Caco-2 (cell line): ENCODE data around the gene SLC9A6. TPM values are rescaled to one million over a fixed set of nuclear protein-coding genes. Genes with fewer than 3 reads are reported as not detected.

Source experiments
- BruUV-seq: library from RNA; stranded (reverse); fragments of 400-500 nt; replicated peaks from 2 replicates; lab custom pipeline; 2021; lab: Mats Ljungman, UMichigan
- CTCF ChIA-PET: fragments of 300-600 bp; sonication (Branson Sonifier 250); formaldehyde crosslinking; loops from one replicate; lab custom pipeline; 2022; ENCODE audit warnings: antibody characterized with exemption; lab: Charles Lee
- POLR2A ChIA-PET: fragments of 300-600 bp; sonication (Branson Sonifier 250); formaldehyde crosslinking; loops from one replicate; lab custom pipeline; 2022; ENCODE audit warnings: antibody characterized with exemption; lab: Charles Lee
- DNase-seq, 2 experiments: peaks; one replicate each; pipeline versions ENCODE4 v3.0.0 to v3.0.0-alpha.2; 2020 to 2022
- H3K27me3 ChIP-seq: replicated peaks from 2 replicates; pipeline ENCODE4 v1.6.0; 2011; ENCODE audit warnings: low read length; ENCODE audit not compliant: control insufficient read depth, insufficient read depth
- H3K36me3 ChIP-seq: 2 replicates; pipeline ENCODE4 v1.5.1; 2011; ENCODE audit warnings: low read length; ENCODE audit not compliant: control insufficient read depth, insufficient read depth
- H3K4me1 ChIP-seq: fragments of 250-450 bp; sonication (Bioruptor Pico); 2 replicates; pipeline ENCODE4 v1.5.1; 2020; ENCODE audit warnings: mild to moderate bottlenecking
- H3K4me3 ChIP-seq: 2 replicates; pipeline ENCODE4 v1.5.1; 2011; ENCODE audit warnings: low read depth, mild to moderate bottlenecking, control low read depth, low read length
- H3K9me3 ChIP-seq: fragments of 250-450 bp; sonication (Bioruptor Pico); 2 replicates; pipeline ENCODE4 v1.5.1; 2020; ENCODE audit warnings: mild to moderate bottlenecking, moderate library complexity
- H3K27ac Mint-ChIP-seq: one replicate; pipeline ENCODE4 v1.8.0; 2022; ENCODE audit warnings: mixed read lengths; ENCODE audit not compliant: unreplicated experiment
- H3K27me3 Mint-ChIP-seq: one replicate; pipeline ENCODE4 v1.8.0; 2022; ENCODE audit warnings: mixed read lengths; ENCODE audit not compliant: insufficient read depth, unreplicated experiment
- H3K36me3 Mint-ChIP-seq: one replicate; pipeline ENCODE4 v1.8.0; 2022; ENCODE audit warnings: mild to moderate bottlenecking, mixed read lengths; ENCODE audit not compliant: insufficient read depth, unreplicated experiment
- H3K4me1 Mint-ChIP-seq: one replicate; pipeline ENCODE4 v1.8.0; 2022; ENCODE audit warnings: low read depth, mixed read lengths; ENCODE audit not compliant: unreplicated experiment
- H3K4me3 Mint-ChIP-seq: one replicate; pipeline ENCODE4 v1.8.0; 2022; ENCODE audit warnings: mild to moderate bottlenecking, moderate library complexity, mixed read lengths; ENCODE audit not compliant: unreplicated experiment
- H3K9me3 Mint-ChIP-seq: one replicate; pipeline ENCODE4 v1.8.0; 2022; ENCODE audit warnings: mixed read lengths; ENCODE audit not compliant: unreplicated experiment
- CTCF ChIP-seq, 2 experiments: fragments of 200-600 bp in 1 of 2; IDR thresholded peaks; 1 replicate in 1 of 2; 2 replicates in 1 of 2; pipeline versions ENCODE4 v1.5.1 to v1.8.0; 2011 to 2022; ENCODE audit warnings: antibody characterized with exemption in 1 of 2, control low read depth in 1 of 2, inconsistent platforms in 1 of 2, low read depth in 1 of 2, low read length in 1 of 2, mild to moderate bottlenecking in 1 of 2, moderate library complexity in 1 of 2; ENCODE audit not compliant: insufficient read depth in 1 of 2, severe bottlenecking in 1 of 2, unreplicated experiment in 1 of 2
- intact Hi-C: fragments of 100-400 bp; cut with micrococcal nuclease; formaldehyde crosslinking; loops from one replicate; pipeline ENCODE4 v1.10.0; 2022; ENCODE audit not compliant: unreplicated experiment
- total RNA-seq: library from RNA; stranded (reverse); gene quantifications from 2 replicates; pipeline ENCODE4 v1.2.3, GENCODE V29; 2022

The SLC9A6 gene
- total RNA-seq, 1 experiment from 2014 or later: 9.9 TPM

DNA sequence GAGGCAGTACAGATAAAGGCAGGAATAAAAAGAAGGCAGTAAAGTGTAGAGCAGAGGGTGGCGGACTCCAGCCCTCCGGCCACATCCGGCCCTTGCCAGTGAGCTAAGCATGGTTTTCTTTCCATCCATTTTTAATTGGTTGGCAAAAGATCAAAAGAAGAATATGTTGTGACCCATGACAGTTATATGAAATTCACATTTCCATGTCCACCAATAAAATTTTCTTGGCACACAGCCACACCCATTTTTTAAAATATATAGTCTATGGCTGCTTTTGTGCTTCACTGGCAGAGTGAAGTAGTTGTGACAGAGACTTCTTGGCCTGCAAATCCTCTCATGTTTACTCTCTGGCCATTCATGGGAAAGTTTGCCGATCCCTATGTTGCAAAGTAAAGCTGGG lies 29.8 kb downstream of the SLC9A6 start:
- Histone ChIP-seq H3K27me3 (no peaks in the 10 kb centered on the region), H3K36me3 (no peaks in the 10 kb centered on the region), H3K4me1 (no peaks in the 10 kb centered on the region), H3K4me3 (no peak overlapping the region), H3K9me3 (no peaks in the 10 kb centered on the region)
- no TSS peak for BruUV-seq
- no peak for TF ChIP-seq CTCF (IDR thresholded peaks at IDR 0.05; ENCODE audit: insufficient read depth in 1 of 2, low read depth in 1 of 2, low read length in 1 of 2, severe bottlenecking in 1 of 2, unreplicated experiment in 1 of 2)
- peaks cover 7% of the 10 kb centered on the region for H3K4me1 Mint-ChIP-seq
- CTCF ChIA-PET: no interaction called here
- no peak overlapping the region for H3K27ac Mint-ChIP-seq
- no peak overlapping the region for H3K4me3 Mint-ChIP-seq
- H3K36me3 Mint-ChIP-seq: peaks cover 9% of the 10 kb centered on the region
- POLR2A ChIA-PET: no interaction called here
- H3K27me3 Mint-ChIP-seq: no peaks in the 10 kb centered on the region
- no peak for DNase-seq
- intact Hi-C loops: no loop called here
- no peaks in the 10 kb centered on the region for H3K9me3 Mint-ChIP-seq

- no peaks in the 10 kb centered on the region for H3K27me3 Mint-ChIP-seq
- TF ChIP-seq CTCF (IDR thresholded peaks at IDR 0.05; ENCODE audit: insufficient read depth in 1 of 2, low read depth in 1 of 2, low read length in 1 of 2, severe bottlenecking in 1 of 2, unreplicated experiment in 1 of 2): no peak
- CTCF ChIA-PET: interaction anchor here (0.8 kb wide), 1 partner anchor 12 kb away, joined by 3 read pairs; no protein-coding TSS in a partner anchor
These were observed 31.6 kb downstream of the SLC9A6 start for GRCh38 chrX:136016881-136017280.

GRCh38 chrX:136019226-136019625 lies 34.0 kb downstream of the SLC9A6 start:
- H3K27me3 ChIP-seq: no peaks in the 10 kb centered on the region
- no peak overlapping the region for H3K27ac Mint-ChIP-seq

More at GRCh38 chrX:136016881-136017280, 31.6 kb downstream of the SLC9A6 start:
- H3K4me1 ChIP-seq: no peaks in the 10 kb centered on the region
- POLR2A ChIA-PET: no interaction called here
- Mint-ChIP-seq H3K4me1 (peaks cover 7% of the 10 kb centered on the region), H3K27ac (no peak overlapping the region), H3K9me3 (no peaks in the 10 kb centered on the region), H3K36me3 (peaks cover 15% of the 10 kb centered on the region), H3K4me3 (no peak overlapping the region)
- intact Hi-C loops: no loop called here
- no peak overlapping the region for H3K4me3 ChIP-seq
- no peaks in the 10 kb centered on the region for H3K27me3 ChIP-seq
- H3K9me3 ChIP-seq: no peaks in the 10 kb centered on the region
- BruUV-seq: no TSS peak
- no peak for DNase-seq
- no peaks in the 10 kb centered on the region for H3K36me3 ChIP-seq

More at GRCh38 chrX:136019226-136019625, 34.0 kb downstream of the SLC9A6 start:
- no peak for DNase-seq
- TF ChIP-seq CTCF (IDR thresholded peaks at IDR 0.05; ENCODE audit: insufficient read depth in 1 of 2, low read depth in 1 of 2, low read length in 1 of 2, severe bottlenecking in 1 of 2, unreplicated experiment in 1 of 2): no peak
- peaks cover 20% of the 10 kb centered on the region for H3K36me3 Mint-ChIP-seq
- no peaks in the 10 kb centered on the region for H3K9me3 Mint-ChIP-seq
- intact Hi-C loops: no loop called here
- no peaks in the 10 kb centered on the region for H3K27me3 Mint-ChIP-seq
- POLR2A ChIA-PET: no interaction called here
- H3K4me3 ChIP-seq: no peak overlapping the region
- CTCF ChIA-PET: no interaction called here
- peaks cover 7% of the 10 kb centered on the region for H3K4me1 Mint-ChIP-seq
- H3K9me3 ChIP-seq: no peaks in the 10 kb centered on the region
- H3K36me3 ChIP-seq: no peaks in the 10 kb centered on the region
- BruUV-seq: no TSS peak
- no peak overlapping the region for H3K4me3 Mint-ChIP-seq
- no peaks in the 10 kb centered on the region for H3K4me1 ChIP-seq
